GM19463 (cell line): ENCODE results near the gene CDC34.

Source experiments
- ATAC-seq: cut with Tn5 transposase; IDR thresholded peaks from one replicate; pipeline ENCODE4 v1.9.1; 2021; ENCODE audit warnings: mild to moderate bottlenecking, moderate library complexity; ENCODE audit not compliant: unreplicated experiment

The CDC34 gene

GRCh38 chr19:518598-519231 lies 12.8 kb upstream of the CDC34 start:
- no peak for ATAC-seq

GRCh38 chr19:519449-519865 lies 12.1 kb upstream of the CDC34 start:
- no peak for ATAC-seq

- no peak for ATAC-seq
Measured at GRCh38 chr19:522726-523125, 8.8 kb upstream of the CDC34 start.

GRCh38 chr19:524062-524674 lies 7.4 kb upstream of the CDC34 start:
- no peak for ATAC-seq

GRCh38 chr19:525029-525428 lies 6.5 kb upstream of the CDC34 start:
- no peak for ATAC-seq

- no peak for ATAC-seq
Measured at GRCh38 chr19:525857-526419, 5.6 kb upstream of the CDC34 start.

- no peak for ATAC-seq
Measured at GRCh38 chr19:530134-531008, 1.2 kb upstream of the CDC34 start.

- peak; percentile 62 for ATAC-seq
Measured at GRCh38 chr19:531009-531752, 379 bp upstream of the CDC34 start.

- ATAC-seq: no peak
Measured at GRCh38 chr19:532561-533363, 1.2 kb downstream of the CDC34 start.

- no peak for ATAC-seq
Measured at GRCh38 chr19:533364-534058, 2.0 kb downstream of the CDC34 start.

- ATAC-seq: no peak
Measured at GRCh38 chr19:534088-534487, 2.5 kb downstream of the CDC34 start.

GRCh38 chr19:535017-535835 lies 3.7 kb downstream of the CDC34 start:
- ATAC-seq: no peak

GRCh38 chr19:536031-536880 lies 4.7 kb downstream of the CDC34 start:
- no peak for ATAC-seq

GRCh38 chr19:536881-537404 lies 5.4 kb downstream of the CDC34 start:
- no peak for ATAC-seq

- no peak for ATAC-seq
Measured at GRCh38 chr19:538641-539428, 7.3 kb downstream of the CDC34 start.

GRCh38 chr19:539429-540030 lies 8.0 kb downstream of the CDC34 start:
- ATAC-seq: no peak
